Stimulated activated CD8-positive, alpha-beta memory T cell treated with anti-CD3 and anti-CD28 coated beads, Interleukin-7, amount 100 ng/mL, for 4 hours (primary cell): ENCODE measurements around the gene ABCC6.
"Not testable (repeated sequence)": the region's sequence is repeated elsewhere in the genome, so short reads cannot be mapped to it uniquely, and the experiment has no call there.

ENCODE experiments used
- DNase-seq, 2 donors: peaks; one replicate each; pipeline ENCODE4 v3.0.0-alpha.2; 2020; ENCODE audit warnings: low read depth in 2 of 2

The ABCC6 gene

GRCh38 chr16:16190546-16190945 lies 32.7 kb downstream of the ABCC6 start:
- no peak for DNase-seq

- no peak for DNase-seq
Observed at GRCh38 chr16:16189842-16190241, 33.5 kb downstream of the ABCC6 start.

GRCh38 chr16:16188827-16189226 lies 34.5 kb downstream of the ABCC6 start:
- DNase-seq, result no peak

GRCh38 chr16:16186820-16187219 lies 36.5 kb downstream of the ABCC6 start:
- no peak for DNase-seq

GRCh38 chr16:16185095-16185494 lies 38.2 kb downstream of the ABCC6 start:
- no peak for DNase-seq

- DNase-seq, result no peak
Observed at GRCh38 chr16:16184594-16184993, 38.7 kb downstream of the ABCC6 start.

GRCh38 chr16:16183562-16183961 lies 39.7 kb downstream of the ABCC6 start:
- DNase-seq, result no peak

GRCh38 chr16:16182918-16183317 lies 40.4 kb downstream of the ABCC6 start:
- no peak for DNase-seq

- not testable (repeated sequence) for DNase-seq
Observed at GRCh38 chr16:16181748-16182147, 41.5 kb downstream of the ABCC6 start.

- DNase-seq, result no peak
Observed at GRCh38 chr16:16178455-16179162, 44.7 kb downstream of the ABCC6 start.

GRCh38 chr16:16176328-16176727 lies 47.0 kb downstream of the ABCC6 start:
- no peak for DNase-seq

GRCh38 chr16:16175296-16175695 lies 48.0 kb downstream of the ABCC6 start:
- no peak for DNase-seq

- no peak for DNase-seq
Observed at GRCh38 chr16:16172991-16173390, 50.3 kb downstream of the ABCC6 start.

- DNase-seq, result no peak
Observed at GRCh38 chr16:16171332-16171919, 51.9 kb downstream of the ABCC6 start.

GRCh38 chr16:16169615-16170014 lies 53.7 kb downstream of the ABCC6 start:
- DNase-seq, result no peak

GRCh38 chr16:16168431-16168830 lies 54.9 kb downstream of the ABCC6 start:
- DNase-seq, result no peak

GRCh38 chr16:16167927-16168326 lies 55.4 kb downstream of the ABCC6 start:
- no peak for DNase-seq

- DNase-seq, result no peak
Observed at GRCh38 chr16:16166949-16167348, 56.3 kb downstream of the ABCC6 start.

- DNase-seq, result no peak
Observed at GRCh38 chr16:16166085-16166484, 57.2 kb downstream of the ABCC6 start.

- no peak for DNase-seq
Observed at GRCh38 chr16:16164243-16164642, 59.1 kb downstream of the ABCC6 start.

GRCh38 chr16:16163571-16163970 lies 59.7 kb downstream of the ABCC6 start:
- no peak for DNase-seq

GRCh38 chr16:16163109-16163508 lies 60.2 kb downstream of the ABCC6 start:
- no peak for DNase-seq

- DNase-seq, result no peak
Observed at GRCh38 chr16:16162591-16162990, 60.7 kb downstream of the ABCC6 start.

- not testable (repeated sequence) for DNase-seq
Observed at GRCh38 chr16:16161840-16162239, 61.5 kb downstream of the ABCC6 start.
